ENCODE results near the gene STARD10.

The STARD10 gene

GRCh38 chr11:72751116-72752087 lies 42.4 kb downstream of the STARD10 start:
- no peak for TF ChIP-seq CTCF (IDR thresholded peaks at IDR 0.05; ENCODE audit: low read depth, low read length)
- peak overlapping the region; percentile 62 for H3K27ac ChIP-seq
- peak overlapping the region; percentile 53 for H3K4me3 ChIP-seq (ENCODE audit: low read depth, low read length)
- no peaks in the 10 kb centered on the region for H3K27me3 ChIP-seq (ENCODE audit: insufficient read depth, low read depth, severe bottlenecking)
- no peaks in the 10 kb centered on the region for H3K9me3 ChIP-seq (ENCODE audit: severe bottlenecking)
- DNase-seq: no peak
- H3K36me3 ChIP-seq: peaks cover 5% of the 10 kb centered on the region; the same call in 1 of the 2 replicates

GRCh38 chr11:72750556-72751115 lies 43.2 kb downstream of the STARD10 start:
- TF ChIP-seq CTCF (IDR thresholded peaks at IDR 0.05; ENCODE audit: low read depth, low read length): no peak
- Histone ChIP-seq H3K27me3 (ENCODE audit: insufficient read depth, low read depth, severe bottlenecking) (no peaks in the 10 kb centered on the region), H3K27ac (no peak overlapping the region), H3K4me3 (ENCODE audit: low read depth, low read length) (no peak overlapping the region), H3K36me3 (no peaks in the 10 kb centered on the region; the same call in 1 of the 2 replicates), H3K9me3 (ENCODE audit: severe bottlenecking) (no peaks in the 10 kb centered on the region)
- DNase-seq: no peak

- TF ChIP-seq CTCF (IDR thresholded peaks at IDR 0.05; ENCODE audit: low read depth, low read length): no peak
- no peak for DNase-seq
These were observed 43.8 kb downstream of the STARD10 start for GRCh38 chr11:72750086-72750485.

GRCh38 chr11:72747289-72747855 lies 46.5 kb downstream of the STARD10 start:
- TF ChIP-seq CTCF (IDR thresholded peaks at IDR 0.05; ENCODE audit: low read depth, low read length): no peak
- Histone ChIP-seq H3K36me3 (no peaks in the 10 kb centered on the region), H3K27ac (no peak overlapping the region), H3K4me3 (ENCODE audit: low read depth, low read length) (no peak overlapping the region), H3K9me3 (ENCODE audit: severe bottlenecking) (no peaks in the 10 kb centered on the region), H3K27me3 (ENCODE audit: insufficient read depth, low read depth, severe bottlenecking) (no peaks in the 10 kb centered on the region)
- DNase-seq: no peak

More at GRCh38 chr11:72750086-72750485, 43.8 kb downstream of the STARD10 start:
- Histone ChIP-seq H3K4me3 (ENCODE audit: low read depth, low read length) (no peak overlapping the region), H3K9me3 (ENCODE audit: severe bottlenecking) (no peaks in the 10 kb centered on the region), H3K27me3 (ENCODE audit: insufficient read depth, low read depth, severe bottlenecking) (no peaks in the 10 kb centered on the region), H3K36me3 (no peaks in the 10 kb centered on the region; the same call in 1 of the 2 replicates), H3K27ac (no peak overlapping the region)

- Histone ChIP-seq H3K9me3 (ENCODE audit: severe bottlenecking) (no peaks in the 10 kb centered on the region), H3K36me3 (no peaks in the 10 kb centered on the region), H3K27me3 (ENCODE audit: insufficient read depth, low read depth, severe bottlenecking) (no peaks in the 10 kb centered on the region), H3K4me3 (ENCODE audit: low read depth, low read length) (no peak overlapping the region), H3K27ac (0 out of 2 replicates have a peak overlapping the region, but pooled peaks have one; percentile 4)
- no peak for TF ChIP-seq CTCF (IDR thresholded peaks at IDR 0.05; ENCODE audit: low read depth, low read length)
- DNase-seq: no peak
These were observed 47.0 kb downstream of the STARD10 start for GRCh38 chr11:72746821-72747220.

All from WERI-Rb-1 (cell line).